Endometrial microvascular endothelial cells (primary cell): ENCODE data around the gene GRM2. TPM values are rescaled to one million over a fixed set of nuclear protein-coding genes. Genes with fewer than 3 reads are reported as not detected.
"Not testable (repeated sequence)": the region's sequence is repeated elsewhere in the genome, so short reads cannot be mapped to it uniquely, and the experiment has no call there.

Experiments used
- in situ Hi-C: cut with HindIII; loops from 2 replicates; pipeline ENCODE4 v1.10.0; 2017; ENCODE audit warnings: low sequenced_read_pairs, low pct_unique_long_range_greater_than_20kb; ENCODE audit errors: inconsistent ontology term
- total RNA-seq: library from RNA; depleted of rRNA; stranded (reverse); fragments of >200 nt; gene quantifications from one replicate; pipeline ENCODE4 v1.2.3, GENCODE V29; 2015; ENCODE audit errors: inconsistent ontology term

GRM2 gene
- total RNA-seq, 1 donor from 2014 or later: 0.93 TPM

DNA sequence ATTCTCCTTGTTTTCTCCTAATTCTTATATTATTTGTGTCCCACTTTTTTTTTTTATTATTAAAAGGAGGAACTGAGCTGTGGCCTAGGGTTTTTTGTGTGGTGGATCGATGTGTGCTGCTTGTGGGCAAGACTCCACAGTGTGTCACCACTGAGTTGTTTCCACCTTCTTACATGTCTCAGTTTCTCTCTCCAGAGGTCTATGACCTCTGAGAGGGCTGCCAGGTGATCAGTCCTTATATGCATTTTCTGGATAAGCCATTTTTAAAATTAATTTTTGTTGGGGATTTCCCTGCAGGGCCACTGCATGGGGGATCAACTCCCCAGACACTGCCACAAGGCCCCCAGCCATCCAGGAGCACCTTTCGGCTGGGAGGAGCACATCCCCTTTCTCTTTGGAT, 44.4 kb downstream of the GRM2 start:
- in situ Hi-C loops: no loop called here

DNA sequence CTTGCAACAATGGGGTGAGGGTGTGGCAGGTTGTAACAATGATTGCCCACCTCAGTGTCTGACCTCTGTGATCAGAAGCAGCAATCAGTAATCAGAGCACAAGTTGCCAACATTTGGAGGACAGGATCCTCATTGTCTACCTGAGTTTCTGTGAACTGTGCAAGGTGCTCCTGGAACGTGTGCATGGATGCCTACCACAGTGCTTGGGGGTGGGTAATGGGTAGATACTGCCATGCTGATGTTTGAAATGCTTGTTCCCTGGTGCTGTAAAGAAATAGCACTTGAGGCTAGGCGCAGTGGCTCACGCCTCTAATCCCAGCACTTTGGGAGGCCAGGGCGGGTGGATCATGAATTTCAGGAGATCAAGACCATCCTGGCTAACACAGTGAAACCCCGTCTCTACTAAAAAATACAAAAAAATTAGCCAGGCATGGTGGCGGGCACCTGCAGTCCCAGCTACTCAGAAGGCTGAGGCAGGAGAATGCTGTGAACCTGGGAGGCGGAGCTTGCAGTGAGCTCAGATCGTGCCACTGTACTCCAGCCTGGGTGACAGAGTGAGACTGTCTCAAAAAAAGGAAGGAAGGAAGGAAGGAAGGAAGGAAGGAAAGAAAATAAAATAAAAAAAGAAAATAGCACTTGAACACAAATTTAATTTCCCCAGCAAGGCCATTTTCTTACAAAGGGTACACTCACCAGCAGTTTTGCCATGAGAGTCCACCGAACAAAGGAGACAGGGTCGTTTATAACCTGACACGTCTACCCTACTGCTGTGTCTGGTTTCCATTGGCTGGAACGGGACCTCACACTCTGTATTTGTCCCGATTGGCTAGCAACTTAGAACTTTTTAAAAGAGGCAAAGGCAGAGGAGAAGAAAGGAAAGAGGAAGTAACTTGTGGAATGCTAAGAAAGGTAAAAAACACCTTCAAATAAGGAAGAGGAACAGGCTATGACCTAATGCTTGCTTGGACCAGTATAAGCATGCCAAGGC, 47.2 kb downstream of the GRM2 start:
- in situ Hi-C loops: not testable (repeated sequence)

GRCh38 chr3:51759203-51759602, 52.3 kb downstream of the GRM2 start:
- in situ Hi-C loops: no loop called here

Other genes with a start within 250 kb of the GRM2 start
- gene DCAF1, start 207.1 kb upstream of the GRM2 start, total RNA-seq: 17.7 TPM
- 12.8 TPM for gene RAD54L2, start 168.3 kb upstream of the GRM2 start, total RNA-seq
- 70.0 TPM for gene TEX264, start 35.8 kb upstream of the GRM2 start, total RNA-seq
- gene IQCF6, start 72.2 kb downstream of the GRM2 start, total RNA-seq: not detected
- not detected for gene IQCF2, start 154.5 kb downstream of the GRM2 start, total RNA-seq
- gene IQCF5, start 168.5 kb downstream of the GRM2 start, total RNA-seq: not detected
- not detected for gene IQCF1, start 196.3 kb downstream of the GRM2 start, total RNA-seq
- gene RRP9, start 234.8 kb downstream of the GRM2 start, total RNA-seq: 29.0 TPM
- gene PARP3, start 235.3 kb downstream of the GRM2 start, total RNA-seq: 18.1 TPM
- not detected for gene GPR62, start 248.3 kb downstream of the GRM2 start, total RNA-seq